PFSK-1 (cell line): ENCODE data around the gene CFAP57.

Experiments used
- POLR2AphosphoS5 ChIP-seq: IDR thresholded peaks from 2 replicates; pipeline ENCODE4 v1.6.1; 2012; ENCODE audit warnings: low read depth, mild to moderate bottlenecking, control low read depth, low read length, moderate library complexity
- REST ChIP-seq, 2 experiments: IDR thresholded peaks; 2 replicates each; pipeline versions ENCODE4 v1.6.1 to v1.8.0; 2011 to 2012; ENCODE audit warnings: low read depth in 2 of 2, low read length in 2 of 2, control low read depth in 1 of 2, inconsistent platforms in 1 of 2, mild to moderate bottlenecking in 1 of 2, moderate library complexity in 1 of 2; ENCODE audit not compliant: insufficient read depth in 1 of 2

- TF ChIP-seq REST (IDR thresholded peaks at IDR 0.05; ENCODE audit: insufficient read depth in 1 of 2, low read depth in 2 of 2, low read length in 2 of 2) (no peak), POLR2AphosphoS5 (no peak)
Observed at GRCh38 chr1:43234267-43234666, 62.1 kb downstream of the CFAP57 start.
